ENCODE results near the gene SUN5.

GRCh38 chr20:33022289-33022688 is 18.1 kb upstream of the SUN5 start:
- TF ChIP-seq CTCF (IDR thresholded peaks at IDR 0.05): no peak
- no peak for TF ChIP-seq POLR2A (IDR thresholded peaks at IDR 0.05)
- no peak for TF ChIP-seq EP300 (IDR thresholded peaks at IDR 0.05)

All from ovary (tissue), 3 donors.